SK-N-SH treated with all-trans-retinoic acid at 6 μM for 48 hours (cell line): Measurements from ENCODE around the gene SMG9.
A peak's percentile ranks its signal among the peaks of the same experiment; 100 is the strongest.

ENCODE experiments used
- ATAC-seq: fragments of 200-7000 bp; cut with Tn5 transposase; 3 replicates; pipeline ENCODE4 v1.9.1; 2020; ENCODE audit warnings: mild to moderate bottlenecking, moderate library complexity
- ARNTL ChIP-seq: fragments of 450-650 bp; formaldehyde crosslinking; IDR thresholded peaks from 2 replicates; pipeline ENCODE4 v1.5.0; 2020; ENCODE audit warnings: low read depth, mild to moderate bottlenecking, moderate library complexity, borderline replicate concordance
- BACH2 ChIP-seq: fragments of 250-450 bp; sonication (Bioruptor Pico); IDR thresholded peaks from 2 replicates; pipeline ENCODE4 v1.9.0; 2021; ENCODE audit warnings: mild to moderate bottlenecking, borderline replicate concordance
- CREB5 ChIP-seq: fragments of 250-450 bp; sonication (Bioruptor Pico); IDR thresholded peaks from 2 replicates; pipeline ENCODE4 v1.5.1; 2020; ENCODE audit warnings: low read depth, mild to moderate bottlenecking, moderate library complexity
- CSDC2 ChIP-seq: fragments of 250-450 bp; sonication (Bioruptor Pico); IDR thresholded peaks from 2 replicates; pipeline ENCODE4 v1.5.0; 2020; ENCODE audit warnings: mild to moderate bottlenecking, moderate library complexity
- CSRNP3 ChIP-seq: fragments of 250-450 bp; sonication (Bioruptor Pico); IDR thresholded peaks from 2 replicates; pipeline ENCODE4 v1.5.1; 2021; ENCODE audit warnings: mild to moderate bottlenecking, moderate library complexity
- ESRRG ChIP-seq: fragments of 250-450 bp; sonication (Bioruptor Pico); IDR thresholded peaks from 2 replicates; pipeline ENCODE4 v1.6.1; 2021; ENCODE audit warnings: mild to moderate bottlenecking
- GLIS3 ChIP-seq: fragments of 250-450 bp; sonication (Bioruptor Pico); IDR thresholded peaks from 2 replicates; pipeline ENCODE4 v1.5.0; 2020; ENCODE audit warnings: mild to moderate bottlenecking, moderate library complexity
- ISL1 ChIP-seq: fragments of 250-450 bp; sonication (Bioruptor Pico); IDR thresholded peaks from 2 replicates; pipeline ENCODE4 v2.1.2; 2022; ENCODE audit warnings: mild to moderate bottlenecking, moderate library complexity
- OSR1 ChIP-seq: fragments of 250-450 bp; sonication (Bioruptor Pico); IDR thresholded peaks from 2 replicates; pipeline ENCODE4 v1.8.0; 2022; ENCODE audit warnings: moderate library complexity, mild to moderate bottlenecking, inconsistent platforms
- PATZ1 ChIP-seq: fragments of 250-450 bp; sonication (Bioruptor Pico); IDR thresholded peaks from 2 replicates; pipeline ENCODE4 v1.8.0; 2020; ENCODE audit warnings: mild to moderate bottlenecking, moderate library complexity, borderline replicate concordance
- POU6F1 ChIP-seq: fragments of 250-450 bp; sonication (Bioruptor Pico); IDR thresholded peaks from 2 replicates; pipeline ENCODE4 v1.8.0; 2021; ENCODE audit warnings: low read depth, mild to moderate bottlenecking, moderate library complexity, borderline replicate concordance
- PPARA ChIP-seq: fragments of 250-450 bp; sonication (Bioruptor Pico); IDR thresholded peaks from 2 replicates; pipeline ENCODE4 v1.5.0; 2020; ENCODE audit warnings: mild to moderate bottlenecking, borderline replicate concordance
- SNAI2 ChIP-seq: fragments of 250-450 bp; sonication (Bioruptor Pico); IDR thresholded peaks from 2 replicates; pipeline ENCODE4 v1.5.0; 2020; ENCODE audit warnings: mild to moderate bottlenecking, moderate library complexity
- TCF4 ChIP-seq: fragments of 250-450 bp; sonication (Bioruptor Pico); IDR thresholded peaks from 2 replicates; pipeline ENCODE4 v1.8.0; 2021; ENCODE audit warnings: mild to moderate bottlenecking, moderate library complexity, borderline replicate concordance
- TOX ChIP-seq: fragments of 250-450 bp; sonication (Bioruptor Pico); IDR thresholded peaks from 2 replicates; pipeline ENCODE4 v1.8.0; 2021; ENCODE audit warnings: mild to moderate bottlenecking, moderate library complexity, borderline replicate concordance
- ZC3H10 ChIP-seq: fragments of 250-450 bp; sonication (Bioruptor Pico); IDR thresholded peaks from 2 replicates; pipeline ENCODE4 v1.5.1; 2021; ENCODE audit warnings: mild to moderate bottlenecking, moderate library complexity
- ZFP3 ChIP-seq: fragments of 250-450 bp; sonication (Bioruptor Pico); IDR thresholded peaks from 2 replicates; pipeline ENCODE4 v1.5.0; 2020; ENCODE audit warnings: mild to moderate bottlenecking, moderate library complexity
- ZFP30 ChIP-seq: fragments of 450-650 bp; formaldehyde crosslinking; IDR thresholded peaks from 2 replicates; pipeline ENCODE4 v1.5.0; 2022; ENCODE audit warnings: mild to moderate bottlenecking, moderate library complexity
- ZNF565 ChIP-seq: fragments of 450-650 bp; formaldehyde crosslinking; conservative IDR thresholded peaks from 2 replicates; pipeline ENCODE4 v1.5.0; 2020; ENCODE audit warnings: low read depth, mild to moderate bottlenecking, moderate library complexity
- ZNF70 ChIP-seq: fragments of 450-650 bp; formaldehyde crosslinking; IDR thresholded peaks from 2 replicates; pipeline ENCODE4 v1.5.0; 2020; ENCODE audit warnings: mild to moderate bottlenecking, moderate library complexity
- ZNF8 ChIP-seq: fragments of 450-650 bp; formaldehyde crosslinking; IDR thresholded peaks from 2 replicates; pipeline ENCODE4 v1.5.0; 2020; ENCODE audit warnings: mild to moderate bottlenecking, moderate library complexity

Gene SMG9

GRCh38 chr19:43789029-43789428, 34.3 kb upstream of the SMG9 start:
- TF ChIP-seq PPARA, result no peak
- TF ChIP-seq TOX (CRISPR knock-in tag), result no peak; the same call in 1 of the 2 replicates
- no peak for TF ChIP-seq PATZ1 (CRISPR knock-in tag)
- TF ChIP-seq ZC3H10 (CRISPR knock-in tag), result no peak
- TF ChIP-seq ISL1, result 0 out of 2 replicates have a peak, but pooled peaks have one; percentile 17
- no peak for TF ChIP-seq ZNF70 (CRISPR knock-in tag)
- no peak for TF ChIP-seq CSRNP3 (CRISPR knock-in tag)
- TF ChIP-seq CREB5 (CRISPR knock-in tag), result no peak
- 0 out of 2 replicates have a peak, but pooled peaks have one; percentile 45 for TF ChIP-seq ZFP3 (CRISPR knock-in tag)
- peak; percentile 83; the same call in 1 of the 2 replicates for TF ChIP-seq CSDC2 (CRISPR knock-in tag)
- no peak for TF ChIP-seq BACH2 (CRISPR knock-in tag)
- TF ChIP-seq SNAI2 (CRISPR knock-in tag), result peak; percentile 83; the same call in 1 of the 2 replicates
- no peak for ATAC-seq

- TF ChIP-seq PATZ1 (CRISPR knock-in tag) (no peak), GLIS3 (no peak), OSR1 (no peak), ARNTL (no peak), ISL1 (no peak), CSDC2 (CRISPR knock-in tag) (no peak), TOX (CRISPR knock-in tag) (no peak), ZNF8 (no peak), ESRRG (CRISPR knock-in tag) (no peak), TCF4 (CRISPR knock-in tag) (no peak), SNAI2 (CRISPR knock-in tag) (no peak), POU6F1 (CRISPR knock-in tag) (no peak), ZFP3 (CRISPR knock-in tag) (no peak), ZFP30 (CRISPR knock-in tag) (no peak), PPARA (no peak), ZNF565 (CRISPR knock-in tag) (no peak), CSRNP3 (CRISPR knock-in tag) (no peak), BACH2 (CRISPR knock-in tag) (no peak)
These were observed 31.9 kb upstream of the SMG9 start for GRCh38 chr19:43786665-43787064.

More at GRCh38 chr19:43786665-43787064, 31.9 kb upstream of the SMG9 start:
- ATAC-seq, result no peak
